ENCODE measurements around the gene FAM228A.
"Not testable (repeated sequence)": the region's sequence is repeated elsewhere in the genome, so short reads cannot be mapped to it uniquely, and the experiment has no call there.

FAM228A gene

DNA sequence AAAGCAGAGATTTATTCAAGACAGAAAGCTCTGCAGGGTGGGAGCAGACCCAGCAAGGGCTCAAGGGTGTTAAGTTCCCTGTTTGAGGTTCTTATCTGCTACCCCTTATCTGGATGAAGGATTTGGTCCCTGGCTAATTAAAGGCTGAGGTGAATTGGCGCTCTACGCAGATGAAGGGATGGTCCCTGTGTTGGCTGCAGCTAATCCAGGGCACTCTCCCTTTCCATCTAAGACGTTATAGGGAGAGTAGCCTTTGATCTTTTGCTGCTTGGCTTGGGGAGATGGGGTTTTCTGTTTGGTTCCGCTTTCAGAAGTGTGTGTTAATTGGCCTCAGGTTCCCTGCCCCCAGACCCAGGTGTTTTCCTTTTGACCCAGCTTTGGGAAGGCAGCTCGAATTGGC, 17.0 kb downstream of the FAM228A start:
- no peak for DNase-seq

DNA sequence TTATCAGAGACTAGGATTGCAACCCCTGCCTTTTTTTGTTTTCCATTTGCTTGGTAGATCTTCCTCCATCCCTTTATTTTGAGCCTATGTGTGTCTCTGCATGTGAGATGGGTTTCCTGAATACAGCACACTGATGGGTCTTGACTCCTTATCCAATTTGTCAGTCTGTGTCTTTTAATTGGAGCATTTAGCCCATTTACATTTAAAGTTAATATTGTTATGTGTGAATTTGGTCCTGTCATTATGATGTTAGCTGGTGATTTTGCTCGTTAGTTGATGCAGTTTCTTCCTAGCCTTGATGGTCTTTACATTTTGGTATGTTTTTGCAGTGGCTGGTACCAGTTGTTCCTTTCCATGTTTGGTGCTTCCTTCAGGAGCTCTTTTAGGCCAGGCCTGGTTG, 22.4 kb downstream of the FAM228A start:
- DNase-seq, result not testable (repeated sequence)

DNA sequence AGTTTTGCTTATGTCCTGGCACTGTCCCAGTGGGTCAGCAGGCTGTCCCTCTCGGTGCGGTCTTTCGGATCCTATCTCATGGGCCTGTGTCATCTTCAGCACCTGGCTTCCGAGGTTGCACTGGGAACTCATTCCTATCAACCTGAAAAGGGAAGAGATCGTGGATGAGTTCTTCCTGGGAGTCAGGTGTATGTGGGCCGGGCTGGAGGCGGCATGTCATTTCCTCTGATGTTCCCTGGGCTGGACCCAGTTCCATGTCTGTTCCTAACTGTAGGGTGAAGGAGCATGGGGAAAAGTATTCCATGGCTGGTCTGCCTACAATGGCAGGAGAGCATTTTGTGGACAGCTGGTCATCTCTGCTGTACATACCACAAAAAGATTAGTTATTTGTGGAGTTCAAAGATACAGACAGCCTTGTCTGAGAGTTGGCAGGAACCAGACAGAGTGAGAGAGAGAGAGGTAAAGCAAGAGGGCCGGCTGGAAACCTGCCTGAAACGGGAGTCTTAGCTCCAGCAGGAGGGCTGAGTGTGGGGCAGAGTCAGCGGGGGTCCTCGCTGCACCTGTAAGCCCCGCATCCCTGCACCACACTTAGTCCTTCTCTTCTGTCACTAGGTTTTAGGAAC, 25.2 kb downstream of the FAM228A start:
- DNase-seq, result no peak

DNA sequence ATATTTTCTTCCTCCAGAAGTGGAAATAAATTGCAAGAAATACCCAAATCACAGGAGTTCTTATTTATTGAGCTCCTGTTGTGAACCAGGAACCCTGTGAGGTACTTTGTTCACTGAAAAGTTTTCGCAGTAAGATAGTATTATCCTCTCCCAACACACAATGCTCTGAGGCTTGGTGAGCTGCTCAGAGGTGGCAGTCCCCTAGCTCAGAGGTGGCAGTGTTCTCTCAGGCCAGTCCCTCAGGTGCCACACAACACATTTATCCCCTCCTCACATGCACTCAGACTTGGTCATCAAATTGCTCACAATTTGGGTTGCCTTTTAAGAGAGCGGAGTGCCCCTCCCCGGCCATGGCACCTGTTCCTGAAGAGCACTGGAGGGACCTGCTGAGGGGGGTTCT, 25.9 kb downstream of the FAM228A start:
- DNase-seq, result no peak

DNA sequence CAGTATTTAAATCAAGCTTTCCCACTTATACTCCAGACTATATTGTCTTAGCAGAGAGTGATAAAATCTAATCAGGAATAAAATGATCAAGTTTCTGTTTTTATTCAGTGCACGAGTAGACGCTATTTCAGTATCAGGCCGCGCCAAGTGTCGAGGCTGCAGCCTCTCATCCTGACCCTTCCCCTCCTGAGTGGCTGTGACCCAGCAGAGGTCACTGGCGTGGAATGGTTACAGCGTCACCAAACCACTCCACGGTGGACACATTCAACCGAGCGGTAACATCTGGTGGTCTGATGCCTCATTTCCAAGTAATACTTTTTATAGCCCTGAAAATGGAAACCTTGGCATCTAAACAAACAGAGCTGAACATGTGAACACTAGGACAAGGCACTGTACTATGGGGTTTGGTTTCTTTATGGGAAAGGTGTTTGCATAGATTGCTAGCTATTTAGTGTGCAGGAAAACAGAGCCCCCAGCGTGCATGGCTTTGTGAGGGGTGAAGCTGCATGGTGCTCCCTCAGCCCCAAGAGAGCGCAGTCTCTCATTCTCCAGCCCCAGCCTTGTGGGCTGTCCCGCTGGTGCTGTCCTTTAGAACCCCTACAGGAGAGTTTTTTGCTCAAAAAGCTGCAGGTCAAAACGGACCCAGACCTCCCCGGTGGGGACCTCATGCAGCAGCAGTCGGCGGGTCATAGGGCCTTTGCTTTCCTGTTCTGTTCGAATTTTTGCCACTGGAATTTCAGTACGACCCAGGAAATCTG, 28.4 kb downstream of the FAM228A start:
- DNase-seq, result no peak

DNA sequence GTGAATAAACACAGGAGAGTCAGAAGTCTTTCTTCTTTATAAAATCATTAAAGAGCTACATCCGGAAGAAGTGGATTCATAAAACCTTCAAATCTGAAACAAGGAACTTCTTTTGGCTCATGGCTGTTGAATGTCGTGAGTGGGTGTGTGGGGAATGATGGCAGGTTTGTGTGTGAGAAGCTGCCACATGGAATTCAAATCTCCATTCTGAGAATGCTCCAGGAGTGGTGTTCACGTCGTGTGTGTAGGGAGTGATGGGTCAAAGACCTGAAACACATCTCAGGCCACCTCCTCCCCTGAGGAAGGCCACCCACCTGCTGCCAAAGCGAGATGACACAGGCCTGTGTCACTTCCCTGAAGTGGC, 28.9 kb downstream of the FAM228A start:
- no peak for DNase-seq

DNA sequence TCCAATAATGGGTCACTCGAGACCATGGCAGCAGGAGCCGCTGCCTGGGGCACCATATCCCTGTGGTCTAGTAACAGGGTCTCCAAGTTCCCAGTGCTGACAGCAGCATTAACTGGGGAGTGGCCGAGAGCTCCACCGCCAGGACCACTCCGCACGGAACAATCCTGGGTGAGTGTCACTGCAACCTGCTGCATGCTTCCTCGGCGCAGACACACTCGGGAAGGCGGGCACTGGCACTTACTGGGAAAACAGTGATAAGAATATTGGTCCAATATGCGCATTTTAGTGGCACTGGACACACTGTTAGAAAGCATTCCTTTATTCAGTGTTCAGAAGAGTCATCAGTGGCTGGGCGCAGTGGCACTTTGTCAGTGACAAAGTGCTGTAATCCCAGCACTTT, 29.7 kb downstream of the FAM228A start:
- DNase-seq, result no peak

DNA sequence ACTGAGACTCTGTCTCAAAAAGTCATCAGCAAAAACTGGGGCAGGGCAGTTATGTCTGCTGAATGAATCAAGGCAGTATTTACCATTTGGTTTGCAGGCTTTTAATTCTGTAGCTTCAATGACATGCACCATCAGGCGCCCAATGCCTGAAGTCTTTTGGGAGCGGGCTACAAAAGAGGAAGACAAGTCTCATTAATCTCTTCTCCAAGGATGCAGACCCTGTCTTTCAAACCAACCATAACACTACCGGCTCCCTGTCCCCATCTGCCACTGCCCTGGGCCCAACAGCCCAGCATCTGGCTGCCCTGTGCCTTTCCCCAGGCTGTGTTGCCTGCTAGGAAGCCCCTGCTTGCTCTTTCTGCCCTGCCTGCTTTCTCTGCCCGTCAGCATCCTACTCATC, 30.3 kb downstream of the FAM228A start:
- DNase-seq, result no peak

DNA sequence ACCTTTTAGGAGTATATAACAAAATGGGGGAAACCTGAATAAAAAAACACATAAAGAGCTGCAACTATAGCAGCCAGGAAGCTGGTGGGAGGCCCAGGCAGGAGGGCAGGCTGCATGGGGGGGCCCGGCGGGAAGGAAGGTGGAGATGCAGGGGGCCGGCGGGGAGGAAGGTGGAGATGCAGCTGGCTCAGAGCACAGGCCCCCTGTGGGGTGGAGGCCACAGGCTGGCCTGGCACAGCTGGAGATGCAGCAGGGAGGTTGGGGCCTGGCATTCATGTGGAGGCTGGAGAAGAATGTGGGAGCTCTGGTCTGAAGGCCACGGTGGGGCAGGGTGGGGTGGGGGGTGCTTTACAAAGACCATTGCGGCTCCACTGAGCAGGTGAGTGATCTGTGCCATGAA, 31.4 kb downstream of the FAM228A start:
- peak in 1 of 2 experiments; percentile 16 for DNase-seq

DNA sequence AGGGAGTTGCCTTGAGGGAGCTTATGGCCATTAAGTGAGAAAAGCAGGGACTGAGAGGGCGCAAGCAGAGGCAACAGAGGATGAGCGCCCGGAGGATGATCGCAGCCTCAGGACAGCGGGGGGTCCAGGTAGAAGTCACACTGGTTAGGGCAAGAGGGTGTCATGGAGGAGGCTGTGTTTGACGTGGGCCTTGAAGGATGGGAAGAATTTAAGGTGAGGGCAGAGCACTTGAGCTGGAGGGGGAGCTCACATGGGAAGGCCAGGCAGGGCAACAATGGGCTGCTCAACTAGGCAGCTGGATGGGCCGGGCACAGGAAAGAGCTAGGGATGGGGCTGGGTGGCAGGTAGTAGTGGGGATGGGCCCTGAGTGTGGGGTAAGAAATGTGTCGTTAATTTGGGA, 31.9 kb downstream of the FAM228A start:
- no peak for DNase-seq

DNA sequence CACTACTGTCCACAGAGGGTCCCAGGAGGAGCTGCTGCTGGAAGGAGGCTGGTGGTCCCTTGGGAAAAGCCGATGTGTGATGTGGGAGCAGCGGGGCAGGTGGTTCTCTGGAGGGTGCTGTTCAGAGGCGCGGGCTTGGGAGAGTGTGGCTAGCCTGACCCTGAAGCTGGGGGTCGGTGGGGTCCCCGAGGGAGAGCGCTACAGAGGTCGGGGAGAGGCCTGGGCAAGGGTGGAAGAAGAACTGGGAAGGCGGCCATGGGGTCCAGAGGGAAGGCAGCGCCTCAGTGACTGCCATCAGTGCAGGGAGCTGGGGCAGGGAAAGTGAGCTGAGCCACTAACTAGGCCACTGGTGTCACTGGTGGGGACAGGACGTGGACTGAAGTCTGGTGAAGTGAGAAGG, 32.5 kb downstream of the FAM228A start:
- no peak for DNase-seq

DNA sequence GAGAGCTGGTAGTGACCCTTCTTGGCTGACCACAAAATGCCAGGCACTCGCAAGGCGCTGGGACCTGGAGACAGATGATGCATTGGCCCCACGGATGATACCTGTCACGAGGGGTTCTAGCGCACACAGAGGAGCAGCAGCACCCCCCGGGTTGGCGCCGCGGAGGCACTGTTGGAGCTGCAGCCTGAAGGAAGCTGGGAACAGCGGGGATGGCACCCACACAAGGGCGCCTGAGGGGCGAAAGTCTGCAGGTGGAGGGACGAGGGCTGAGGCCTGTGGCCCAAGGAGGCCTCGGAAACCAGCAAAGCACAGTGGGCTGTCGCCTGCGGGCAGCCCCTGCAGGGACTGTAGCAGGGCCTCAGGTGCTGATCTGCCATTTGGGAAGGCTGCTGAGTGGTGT, 33.6 kb downstream of the FAM228A start:
- no peak for DNase-seq

DNA sequence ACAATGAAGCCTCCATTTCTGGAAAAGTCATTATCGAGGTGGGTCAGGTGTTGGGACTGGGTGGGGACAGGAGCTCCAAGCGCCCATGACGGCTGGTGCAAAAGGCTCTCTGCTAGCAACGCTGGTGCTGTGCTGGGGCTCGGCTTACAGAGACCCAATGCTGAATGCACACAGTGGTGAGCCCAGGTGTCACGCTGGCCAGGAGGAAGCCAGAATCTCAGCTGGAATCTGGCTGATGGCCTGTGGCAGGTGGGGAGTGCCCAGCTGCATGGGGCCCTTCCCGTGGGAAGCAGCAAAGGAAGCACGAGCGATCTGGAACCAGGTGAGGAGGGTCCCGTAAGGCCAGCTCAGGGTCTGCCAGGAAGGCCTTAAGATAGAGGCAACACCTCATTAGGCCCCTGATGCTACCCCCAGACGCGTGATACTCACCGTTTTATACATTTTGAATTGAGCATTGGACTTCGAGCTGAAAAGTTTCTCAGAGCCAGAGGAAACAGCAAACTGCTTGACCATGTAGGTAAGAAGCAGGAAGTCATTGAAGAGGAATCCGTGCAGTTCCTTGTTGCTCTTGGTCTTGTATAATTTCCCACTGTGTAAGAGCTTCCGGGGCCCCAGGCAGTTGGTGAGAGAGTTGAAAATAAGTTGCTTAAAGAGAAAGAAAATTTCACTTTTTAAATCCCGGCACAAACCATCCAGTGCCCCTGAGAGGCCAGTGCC, 34.7 kb downstream of the FAM228A start:
- DNase-seq, result peak; percentile 54 to 81

DNA sequence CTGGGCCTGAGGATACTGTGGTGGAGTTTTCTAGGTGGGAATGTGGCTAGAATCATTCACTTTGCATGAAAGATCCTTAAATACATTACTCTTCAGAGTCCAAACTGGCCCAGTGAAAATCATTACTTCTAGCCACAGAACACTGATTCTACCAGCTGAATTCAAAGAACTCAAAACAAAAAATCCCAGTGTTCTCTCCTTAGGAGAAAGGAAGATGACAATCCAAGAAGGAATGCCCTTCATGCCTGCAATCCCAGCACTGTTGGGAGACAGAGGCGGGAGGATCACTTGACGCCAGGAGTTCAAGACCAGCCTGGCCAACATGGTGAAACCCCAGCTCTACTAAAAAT, 35.2 kb downstream of the FAM228A start:
- DNase-seq, result no peak

DNA sequence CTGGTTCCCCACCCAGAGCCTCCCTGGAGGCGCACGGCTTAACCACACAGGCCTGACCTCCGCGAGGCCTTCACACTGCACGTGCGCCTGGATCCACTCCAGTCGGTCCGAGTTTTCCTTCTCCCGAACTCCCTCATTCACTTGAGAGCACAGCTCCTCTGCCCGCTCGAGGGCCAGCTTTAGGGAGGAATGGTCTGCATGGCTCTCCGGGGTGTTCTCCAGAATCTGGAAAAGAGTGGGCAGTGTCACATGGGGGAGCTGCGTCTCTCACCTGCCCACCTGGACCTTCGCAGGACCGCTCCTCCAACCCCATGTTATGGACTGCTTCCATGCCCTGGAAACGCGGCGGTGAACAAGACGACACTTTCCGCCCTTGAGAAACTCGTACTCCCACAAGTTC, 35.9 kb downstream of the FAM228A start:
- no peak for DNase-seq

DNA sequence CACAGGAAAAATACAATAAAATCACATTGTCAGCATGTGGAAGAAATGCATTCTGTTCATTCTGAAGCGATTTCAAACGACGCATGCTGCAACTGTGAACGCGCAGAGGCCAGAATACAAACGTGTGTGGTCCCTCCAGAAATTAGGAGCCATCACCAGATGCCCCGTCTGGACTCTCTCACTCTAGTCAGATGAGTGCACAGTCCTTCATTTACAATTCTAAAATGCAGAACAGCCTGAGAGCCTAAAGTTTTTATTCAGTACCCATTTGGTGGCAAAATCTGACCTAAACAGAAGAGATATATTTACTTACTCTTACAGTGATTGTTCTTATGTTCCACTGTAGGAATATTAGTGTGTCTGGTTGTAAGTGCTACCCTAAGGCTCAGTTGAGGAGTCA, 36.6 kb downstream of the FAM228A start:
- no peak for DNase-seq

DNA sequence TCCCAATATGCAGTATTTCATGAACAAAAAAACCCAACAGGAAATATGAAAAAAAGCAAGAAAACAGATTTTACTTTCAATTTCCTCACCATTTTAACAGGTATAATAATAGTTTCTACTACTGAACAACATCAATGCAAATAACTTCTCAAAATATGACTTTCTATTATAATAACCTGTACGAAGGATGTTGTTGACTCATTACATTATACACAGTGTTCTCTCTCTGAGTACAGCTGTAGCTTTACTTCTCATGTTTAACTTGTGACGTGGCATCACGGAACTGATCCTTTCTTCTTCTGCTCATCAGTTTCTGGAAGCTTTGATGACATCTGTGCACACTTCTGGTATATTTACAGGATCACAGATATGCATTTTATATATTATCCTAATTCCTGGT, 40.0 kb downstream of the FAM228A start:
- DNase-seq, result no peak

DNA sequence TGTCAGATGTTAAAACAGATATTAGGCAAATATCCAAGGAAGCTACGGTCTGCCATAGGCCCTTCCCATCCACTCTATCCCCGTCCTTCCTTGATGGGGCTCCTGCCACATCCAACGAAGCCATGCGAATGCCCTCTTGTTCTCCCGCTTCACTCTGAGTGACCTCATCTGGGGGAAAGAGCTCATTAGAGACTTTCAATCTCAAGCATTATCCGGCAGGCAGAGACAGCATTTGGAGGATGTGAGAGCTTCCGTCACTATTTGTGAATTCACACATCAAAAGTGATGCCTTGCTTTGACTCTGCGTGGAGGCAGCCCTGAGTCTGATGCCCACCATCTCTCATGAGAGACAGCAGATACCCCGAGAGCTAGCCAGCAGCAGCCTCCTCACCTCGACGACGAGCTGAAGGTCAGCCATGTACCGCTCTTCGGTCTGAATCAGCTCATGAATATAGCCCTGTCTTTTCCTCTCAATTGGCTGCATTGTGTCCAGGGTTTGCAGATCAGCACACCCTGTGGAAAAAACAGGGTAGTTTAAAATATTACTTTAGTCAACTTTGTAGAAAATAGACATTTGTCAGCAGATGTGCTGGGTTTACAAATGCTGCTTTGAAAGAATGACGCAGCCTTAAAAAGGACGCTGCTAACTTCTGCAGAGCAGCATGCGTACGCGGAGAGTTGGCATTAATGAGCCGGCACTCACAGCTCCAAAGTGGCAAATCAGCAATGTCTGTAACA, 45.9 kb downstream of the FAM228A start:
- no peak for DNase-seq

DNA sequence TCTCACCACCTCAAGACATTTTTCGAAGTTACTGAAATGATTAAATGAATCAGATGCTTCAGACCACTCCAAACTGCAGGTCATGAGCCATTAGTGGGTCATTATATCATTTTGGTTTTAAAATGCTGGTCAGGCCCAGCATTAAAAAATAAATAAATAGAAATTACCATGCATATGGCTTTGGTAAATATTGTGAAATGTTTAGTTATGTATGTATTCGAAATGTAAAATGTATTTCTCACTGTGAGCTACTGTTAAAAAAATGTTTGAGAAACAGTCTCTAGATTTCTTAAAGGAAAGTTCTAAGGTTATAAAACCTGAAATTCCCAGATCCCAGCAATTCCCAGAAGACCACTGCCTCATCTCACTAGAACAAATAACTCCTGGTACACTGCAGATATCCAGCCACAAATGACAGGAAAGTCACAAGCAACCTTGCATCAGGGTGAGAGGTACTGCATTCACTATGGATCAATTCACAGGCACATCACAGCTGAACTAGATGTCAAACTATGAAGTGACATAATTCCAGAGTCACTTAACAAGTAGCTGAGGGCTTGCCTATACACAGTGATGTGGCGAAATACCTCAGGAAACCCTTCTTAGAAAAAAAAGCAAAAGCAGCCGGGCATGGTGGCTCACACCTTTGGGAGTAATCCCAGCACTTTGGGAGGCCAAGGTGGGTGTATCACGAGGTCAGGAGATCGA, 46.6 kb downstream of the FAM228A start:
- no peak for DNase-seq

DNA sequence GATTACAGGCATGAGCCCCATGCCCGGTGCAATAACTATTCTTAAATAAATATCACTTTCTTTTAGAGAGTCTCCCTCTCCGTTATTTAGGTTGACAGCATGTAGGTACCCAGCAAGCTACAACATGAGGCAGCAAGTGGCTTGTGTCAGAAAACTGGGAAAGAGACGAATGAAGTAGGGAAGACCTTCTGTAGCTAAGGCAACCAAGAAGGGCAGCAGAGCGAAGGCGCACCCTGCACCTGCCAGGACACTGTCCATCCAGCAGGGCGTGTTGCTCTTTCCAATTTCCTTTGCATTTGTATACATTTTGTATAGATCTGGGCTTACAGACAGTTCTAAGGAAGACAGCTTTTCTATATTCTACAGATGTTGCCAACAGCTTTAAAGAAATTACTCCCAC, 48.1 kb downstream of the FAM228A start:
- no peak for DNase-seq

DNA sequence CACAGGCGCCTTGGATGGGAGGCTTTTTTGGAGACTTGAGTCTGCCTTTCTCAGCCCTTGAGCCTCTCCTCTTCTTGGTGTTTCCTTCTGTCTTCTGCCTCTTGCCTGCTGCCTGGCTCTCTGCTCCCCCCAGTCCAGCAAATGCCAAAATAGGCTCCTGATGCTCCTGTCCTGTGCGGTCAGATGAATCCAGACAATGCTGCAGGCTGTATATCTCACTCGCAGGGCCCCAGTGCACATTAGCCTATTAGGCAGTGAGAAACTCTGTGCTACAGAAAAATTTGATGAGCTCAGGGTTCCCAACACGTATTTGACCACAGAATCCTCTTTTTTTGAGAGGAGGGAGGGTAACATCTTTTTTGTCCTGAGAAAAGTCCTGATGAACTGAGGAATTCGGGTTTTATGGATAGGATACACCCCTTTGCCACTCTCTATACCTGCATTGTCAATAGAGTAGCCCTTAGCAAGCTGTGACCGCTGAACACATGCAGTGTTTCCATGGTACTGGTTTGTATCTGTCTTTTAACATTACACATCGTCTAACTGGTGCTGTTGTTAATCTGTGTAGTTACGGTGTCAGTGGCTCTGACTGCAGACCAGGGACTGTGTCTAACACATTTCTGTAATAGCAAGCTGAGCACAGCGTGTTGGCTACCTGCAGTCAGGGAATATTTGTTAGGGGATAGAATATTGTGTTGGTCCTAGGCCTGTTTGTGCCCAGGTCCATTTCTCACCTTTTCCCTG, 50.8 kb downstream of the FAM228A start:
- no peak for DNase-seq

DNA sequence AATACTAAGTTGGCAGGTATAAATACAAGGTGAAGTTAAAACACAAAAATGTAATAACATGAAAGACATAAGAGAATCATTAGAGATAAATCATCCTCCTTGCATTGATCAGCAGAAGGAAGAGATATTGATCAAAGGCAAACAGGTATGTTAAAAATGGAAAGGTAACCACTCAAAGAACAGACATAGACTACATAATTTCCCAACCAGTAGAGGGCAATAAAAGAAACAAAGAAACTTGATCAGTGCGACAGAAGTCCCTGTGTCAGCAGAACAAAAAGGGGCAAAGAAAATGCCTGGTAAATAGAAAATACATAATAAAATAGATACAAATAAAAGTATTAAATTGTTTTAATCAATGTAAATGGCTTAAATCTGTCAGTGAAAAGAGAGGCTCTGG, 53.6 kb downstream of the FAM228A start:
- DNase-seq, result peak; percentile 45 to 48
